Ramos (cell line): ENCODE measurements around the gene TRDN.
"Not testable (repeated sequence)": the region's sequence is repeated elsewhere in the genome, so short reads cannot be mapped to it uniquely, and the experiment has no call there.

Source experiments
- in situ Hi-C: fragments of 300-500 bp; cut with MboI; formaldehyde crosslinking; loops from one replicate; pipeline ENCODE4 v1.14.3; 2022; ENCODE audit warnings: low sequenced_read_pairs; ENCODE audit not compliant: unreplicated experiment

TRDN gene

GRCh38 chr6:123518441-123519188, 118.1 kb downstream of the TRDN start:
- in situ Hi-C loops: no loop called here

- in situ Hi-C loops: no loop called here
These were observed 121.0 kb downstream of the TRDN start for GRCh38 chr6:123515715-123516114.

GRCh38 chr6:123509112-123509511, 127.6 kb downstream of the TRDN start:
- in situ Hi-C loops: no loop called here

GRCh38 chr6:123508290-123508689, 128.5 kb downstream of the TRDN start:
- in situ Hi-C loops: no loop called here

GRCh38 chr6:123507582-123507981, 129.2 kb downstream of the TRDN start:
- in situ Hi-C loops: no loop called here

- in situ Hi-C loops: no loop called here
These were observed 133.1 kb downstream of the TRDN start for GRCh38 chr6:123503619-123504018.

- in situ Hi-C loops: no loop called here
These were observed 139.7 kb downstream of the TRDN start for GRCh38 chr6:123497025-123497424.

GRCh38 chr6:123489589-123489988, 147.2 kb downstream of the TRDN start:
- in situ Hi-C loops: no loop called here

GRCh38 chr6:123480986-123481385, 155.8 kb downstream of the TRDN start:
- in situ Hi-C loops: no loop called here

- in situ Hi-C loops: not testable (repeated sequence)
These were observed 164.6 kb downstream of the TRDN start for GRCh38 chr6:123472025-123472702.

- in situ Hi-C loops: no loop called here
These were observed 169.4 kb downstream of the TRDN start for GRCh38 chr6:123467392-123467791.

- in situ Hi-C loops: no loop called here
These were observed 174.6 kb downstream of the TRDN start for GRCh38 chr6:123462152-123462551.

GRCh38 chr6:123458218-123458617, 178.5 kb downstream of the TRDN start:
- in situ Hi-C loops: no loop called here

GRCh38 chr6:123456836-123457235, 179.9 kb downstream of the TRDN start:
- in situ Hi-C loops: no loop called here

GRCh38 chr6:123454448-123454847, 182.3 kb downstream of the TRDN start:
- in situ Hi-C loops: no loop called here

- in situ Hi-C loops: not testable (repeated sequence)
These were observed 183.7 kb downstream of the TRDN start for GRCh38 chr6:123453071-123453470.

GRCh38 chr6:123448306-123448884, 188.4 kb downstream of the TRDN start:
- in situ Hi-C loops: no loop called here

- in situ Hi-C loops: no loop called here
These were observed 189.3 kb downstream of the TRDN start for GRCh38 chr6:123447315-123447937.

GRCh38 chr6:123439371-123439770, 197.4 kb downstream of the TRDN start:
- in situ Hi-C loops: no loop called here

GRCh38 chr6:123434186-123434585, 202.6 kb downstream of the TRDN start:
- in situ Hi-C loops: no loop called here

- in situ Hi-C loops: no loop called here
These were observed 205.8 kb downstream of the TRDN start for GRCh38 chr6:123430970-123431369.
